Mucosa of descending colon (tissue), 3 donors: ENCODE results near the gene EPHA3. TPM values are rescaled to one million over a fixed set of nuclear protein-coding genes. Genes with fewer than 3 reads are reported as not detected.

Experiments used
- ATAC-seq: fragments of 200-7000 bp; cut with Tn5 transposase; one replicate; pipeline ENCODE4 v1.9.1; 2020; ENCODE audit warnings: mild to moderate bottlenecking, moderate library complexity
- DNase-seq, 3 donors: peaks; one replicate each; pipeline ENCODE4 v3.0.0-alpha.2; 2020
- H3K36me3 ChIP-seq: fragments of 200-600 bp; one replicate; pipeline ENCODE4 v1.8.0; 2021; ENCODE audit warnings: low read depth, mild to moderate bottlenecking
- H3K4me1 ChIP-seq: fragments of 200-600 bp; one replicate; pipeline ENCODE4 v1.8.0; 2021; ENCODE audit warnings: low read depth, mild to moderate bottlenecking
- H3K4me3 ChIP-seq: fragments of 200-600 bp; one replicate; pipeline ENCODE4 v1.8.0; 2021; ENCODE audit warnings: mild to moderate bottlenecking
- H3K9me3 ChIP-seq: fragments of 200-600 bp; one replicate; pipeline ENCODE4 v1.8.0; 2021; ENCODE audit warnings: mild to moderate bottlenecking
- intact Hi-C, 2 donors: fragments of 100-400 bp; cut with DNase I in 1 of 2; cut with micrococcal nuclease in 1 of 2; formaldehyde crosslinking; loops; one replicate each; pipeline versions ENCODE4 v1.11.0 to v1.11.1; 2022; cut with DNase I, micrococcal nuclease
- total RNA-seq, 3 donors: library from RNA; stranded (reverse); fragmentation: NEBNext Ultra II Directional in 2 of 3; extraction: Animal tissue kit (Norgen Biotek cat#: 25700) in 2 of 3; gene quantifications; one replicate each; pipeline versions ENCODE4 v1.2.1 to v1.2.4, GENCODE V29; 2021 to 2023
- TF ChIP-seq, protein P1 (sequence below): fragments of 200-600 bp; IDR thresholded peaks from one replicate; pipeline ENCODE4 v1.8.0; 2022; ENCODE audit warnings: antibody characterized with exemption, mild to moderate bottlenecking
- donor health status: DM: no; HTN: no; CAD: no; lungs with moderate emphysema.
- donor health status: DM: no; HTN: no; CAD: no.
- donor health status: DM: no; HTN: yes; CAD: no.

Gene EPHA3
- total RNA-seq, 3 donors from 2014 or later = 1.0 to 6.6 (median 2.0) TPM

GRCh38 chr3:89164774-89165173 lies 57.4 kb downstream of the EPHA3 start:
- no peak for ATAC-seq
- TF ChIP-seq, protein P1, sequence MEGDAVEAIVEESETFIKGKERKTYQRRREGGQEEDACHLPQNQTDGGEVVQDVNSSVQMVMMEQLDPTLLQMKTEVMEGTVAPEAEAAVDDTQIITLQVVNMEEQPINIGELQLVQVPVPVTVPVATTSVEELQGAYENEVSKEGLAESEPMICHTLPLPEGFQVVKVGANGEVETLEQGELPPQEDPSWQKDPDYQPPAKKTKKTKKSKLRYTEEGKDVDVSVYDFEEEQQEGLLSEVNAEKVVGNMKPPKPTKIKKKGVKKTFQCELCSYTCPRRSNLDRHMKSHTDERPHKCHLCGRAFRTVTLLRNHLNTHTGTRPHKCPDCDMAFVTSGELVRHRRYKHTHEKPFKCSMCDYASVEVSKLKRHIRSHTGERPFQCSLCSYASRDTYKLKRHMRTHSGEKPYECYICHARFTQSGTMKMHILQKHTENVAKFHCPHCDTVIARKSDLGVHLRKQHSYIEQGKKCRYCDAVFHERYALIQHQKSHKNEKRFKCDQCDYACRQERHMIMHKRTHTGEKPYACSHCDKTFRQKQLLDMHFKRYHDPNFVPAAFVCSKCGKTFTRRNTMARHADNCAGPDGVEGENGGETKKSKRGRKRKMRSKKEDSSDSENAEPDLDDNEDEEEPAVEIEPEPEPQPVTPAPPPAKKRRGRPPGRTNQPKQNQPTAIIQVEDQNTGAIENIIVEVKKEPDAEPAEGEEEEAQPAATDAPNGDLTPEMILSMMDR = no peak

DNA sequence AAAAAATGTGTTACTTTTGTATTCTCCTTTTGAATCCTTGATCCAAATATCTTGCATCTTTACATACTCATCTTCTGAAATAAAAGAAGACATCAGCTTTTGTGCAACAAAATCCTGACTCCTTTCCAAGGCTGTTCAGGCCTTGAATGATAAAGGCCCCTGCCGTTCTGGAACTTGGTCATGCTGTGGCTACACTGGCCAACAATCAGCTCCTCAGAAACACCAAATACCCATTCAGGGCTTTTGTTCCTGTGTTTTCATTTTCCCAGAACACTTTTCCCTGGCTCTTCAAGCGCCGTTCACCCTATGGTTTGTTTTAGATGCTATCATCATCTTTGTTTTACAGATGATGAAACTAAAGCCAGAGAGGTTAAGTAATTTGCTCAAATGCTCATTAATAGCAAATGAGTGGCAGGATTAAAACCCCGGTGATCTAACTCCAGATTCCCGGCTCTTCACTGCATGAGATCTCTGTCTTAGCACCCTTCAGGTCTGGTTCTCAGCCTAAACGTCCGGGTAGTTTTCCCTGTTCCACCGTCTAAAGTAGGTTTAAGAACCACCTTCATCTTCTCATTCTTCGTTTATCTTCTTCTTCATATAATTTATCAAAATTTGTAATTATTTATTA lies 58.3 kb downstream of the EPHA3 start:
- no peaks in the 10 kb centered on the region for H3K36me3 ChIP-seq
- H3K9me3 ChIP-seq = no peaks in the 10 kb centered on the region
- no peak for DNase-seq
- no peaks in the 10 kb centered on the region for H3K4me1 ChIP-seq
- no peak overlapping the region for H3K4me3 ChIP-seq
- TF ChIP-seq, protein P1 = no peak
- intact Hi-C loops = no loop called here
- ATAC-seq = no peak

More at GRCh38 chr3:89164774-89165173, 57.4 kb downstream of the EPHA3 start:
- Histone ChIP-seq H3K36me3 (no peaks in the 10 kb centered on the region), H3K9me3 (no peaks in the 10 kb centered on the region), H3K4me3 (no peak overlapping the region), H3K4me1 (no peaks in the 10 kb centered on the region)
- intact Hi-C loops = no loop called here
- no peak for DNase-seq

- intact Hi-C loops = no loop called here
- TF ChIP-seq, protein P1 = no peak
- Histone ChIP-seq H3K4me1 (no peaks in the 10 kb centered on the region), H3K36me3 (no peaks in the 10 kb centered on the region), H3K4me3 (no peak overlapping the region), H3K9me3 (no peaks in the 10 kb centered on the region)
- no peak for DNase-seq
- ATAC-seq = no peak
Observed at GRCh38 chr3:89171687-89172545, 64.5 kb downstream of the EPHA3 start.

DNA sequence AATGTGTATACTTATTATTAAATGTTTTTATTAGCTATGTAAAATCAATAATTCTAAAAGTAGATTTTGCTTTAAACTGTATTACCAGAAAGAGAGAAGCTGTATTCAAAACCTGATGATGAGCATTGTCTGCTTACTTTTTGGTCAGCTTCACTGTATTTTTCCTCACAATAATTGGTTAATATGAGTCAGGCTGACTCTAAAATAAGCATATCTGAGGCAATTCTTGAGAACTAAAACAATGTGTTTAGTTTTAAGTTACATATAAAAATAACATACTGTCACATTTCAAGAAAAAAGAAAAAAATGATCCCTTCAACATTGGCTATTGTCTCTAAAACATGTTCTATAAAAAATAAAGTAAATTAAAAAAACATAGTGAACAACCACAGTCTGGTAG lies 66.1 kb downstream of the EPHA3 start:
- ATAC-seq (no peak), DNase-seq (no peak)
- Histone ChIP-seq H3K36me3 (no peaks in the 10 kb centered on the region), H3K4me1 (no peaks in the 10 kb centered on the region), H3K4me3 (no peak overlapping the region), H3K9me3 (no peaks in the 10 kb centered on the region)
- intact Hi-C loops = no loop called here
- TF ChIP-seq, protein P1 = no peak

DNA sequence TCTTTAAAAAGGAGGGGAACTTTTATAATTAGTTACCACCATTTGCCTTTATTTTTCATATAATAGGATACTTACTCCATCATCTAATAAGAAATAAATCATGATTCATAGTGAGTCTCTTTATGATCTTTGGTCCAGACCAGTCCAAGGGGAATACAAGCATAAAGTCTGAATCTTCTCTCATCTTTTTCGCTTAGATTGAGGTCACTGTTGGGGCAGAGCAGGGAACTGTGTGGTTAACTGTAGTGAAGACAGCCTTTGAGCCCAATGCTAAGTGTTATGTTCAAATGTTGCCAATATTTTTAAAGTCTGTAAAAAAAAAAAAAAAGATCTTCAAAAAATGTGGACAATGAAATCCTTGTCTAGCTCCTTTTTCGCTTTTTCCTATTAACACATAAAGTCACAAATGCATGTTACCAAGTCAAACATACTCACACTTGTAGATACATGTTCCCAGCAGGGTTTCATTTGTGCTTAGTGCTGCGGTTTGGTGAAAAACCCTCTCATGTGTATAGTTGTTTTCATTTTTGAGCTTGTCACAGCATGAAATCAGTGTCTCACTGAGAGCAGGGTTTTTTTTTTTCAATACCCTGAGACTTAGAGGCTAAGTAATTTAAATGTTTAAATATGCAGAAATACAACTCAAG lies 72.1 kb downstream of the EPHA3 start:
- TF ChIP-seq, protein P1 = no peak
- intact Hi-C loops = no loop called here
- H3K4me3 ChIP-seq = no peak overlapping the region
- DNase-seq (no peak), ATAC-seq (no peak)
- no peaks in the 10 kb centered on the region for H3K36me3 ChIP-seq
- no peaks in the 10 kb centered on the region for H3K9me3 ChIP-seq
- H3K4me1 ChIP-seq = no peaks in the 10 kb centered on the region
